Immature natural killer cell (primary cell): ENCODE measurements around the gene AP1AR. TPM values are rescaled to one million over a fixed set of nuclear protein-coding genes. Genes with fewer than 3 reads are reported as not detected.

ENCODE experiments used
- DNase-seq, 3 donors: peaks; one replicate each; pipeline ENCODE4 v3.0.0; 2022; ENCODE audit warnings: mixed read lengths in 1 of 3
- H3K27ac Mint-ChIP-seq, 6 donors: one replicate each; pipeline ENCODE4 v1.8.0; 2020; ENCODE audit warnings: mixed read lengths in 6 of 6, mild to moderate bottlenecking in 5 of 6, inconsistent platforms in 4 of 6, moderate library complexity in 3 of 6
- H3K27me3 Mint-ChIP-seq, 3 donors: one replicate each; pipeline ENCODE4 v1.8.0; 2020 to 2021; ENCODE audit warnings: low read depth in 3 of 3, mild to moderate bottlenecking in 3 of 3, mixed read lengths in 3 of 3, moderate library complexity in 3 of 3, inconsistent platforms in 1 of 3
- H3K36me3 Mint-ChIP-seq, 3 donors: one replicate each; pipeline ENCODE4 v1.8.0; 2020; ENCODE audit warnings: mixed read lengths in 3 of 3, inconsistent platforms in 2 of 3, mild to moderate bottlenecking in 2 of 3
- H3K4me1 Mint-ChIP-seq, 2 donors: one replicate each; pipeline ENCODE4 v1.8.0; 2020; ENCODE audit warnings: inconsistent platforms in 2 of 2, mild to moderate bottlenecking in 2 of 2, mixed read lengths in 2 of 2, moderate library complexity in 1 of 2
- H3K4me3 Mint-ChIP-seq, 5 donors: one replicate each; pipeline ENCODE4 v1.8.0; 2020; ENCODE audit warnings: mild to moderate bottlenecking in 5 of 5, mixed read lengths in 5 of 5, inconsistent platforms in 3 of 5, moderate library complexity in 3 of 5
- H3K9me3 Mint-ChIP-seq, 6 donors: one replicate each; pipeline ENCODE4 v1.8.0; 2020; ENCODE audit warnings: mild to moderate bottlenecking in 6 of 6, mixed read lengths in 6 of 6, inconsistent platforms in 4 of 6, moderate library complexity in 3 of 6
- polyA plus RNA-seq, 3 donors: library from polyadenylated mRNA; unstranded; fragments of 300-500 nt; fragmentation: Illumina TruSeq; gene quantifications; one replicate each; pipeline ENCODE4 v1.2.3, GENCODE V29; 2021

The AP1AR gene
- polyA plus RNA-seq, 3 donors from 2014 or later, result 13.8 to 16.1 (median 14.0) TPM

GRCh38 chr4:112245383-112245782 is 13.8 kb downstream of the AP1AR start:
- H3K4me1 Mint-ChIP-seq, result no peaks in the 10 kb centered on the region
- no peaks in the 10 kb centered on the region for H3K36me3 Mint-ChIP-seq
- no peak overlapping the region for H3K4me3 Mint-ChIP-seq
- no peaks in the 10 kb centered on the region for H3K27me3 Mint-ChIP-seq
- DNase-seq, result no peak
- no peak overlapping the region for H3K27ac Mint-ChIP-seq
- H3K9me3 Mint-ChIP-seq, result no peaks in the 10 kb centered on the region

DNA sequence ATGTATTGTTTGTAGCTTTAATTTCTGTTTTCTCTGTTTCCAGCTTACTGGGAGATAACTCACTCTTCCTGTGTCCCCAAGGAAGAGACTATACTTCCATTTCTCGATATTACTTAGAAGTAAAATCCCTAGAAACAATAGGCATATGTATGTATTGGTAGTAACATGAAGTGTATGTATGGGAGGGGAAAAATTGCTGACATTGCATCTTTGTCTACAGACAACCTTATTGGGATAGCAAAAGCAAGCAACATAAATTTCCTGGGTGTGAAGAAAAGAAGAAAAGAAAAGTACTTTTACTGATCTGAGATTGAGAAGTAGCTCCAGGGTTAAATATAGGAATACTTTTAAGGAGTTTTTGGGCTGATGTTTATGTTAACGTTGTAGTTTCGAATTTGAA is 15.4 kb downstream of the AP1AR start:
- H3K9me3 Mint-ChIP-seq, result no peaks in the 10 kb centered on the region
- H3K27ac Mint-ChIP-seq, result no peak overlapping the region
- no peaks in the 10 kb centered on the region for H3K4me1 Mint-ChIP-seq

DNA sequence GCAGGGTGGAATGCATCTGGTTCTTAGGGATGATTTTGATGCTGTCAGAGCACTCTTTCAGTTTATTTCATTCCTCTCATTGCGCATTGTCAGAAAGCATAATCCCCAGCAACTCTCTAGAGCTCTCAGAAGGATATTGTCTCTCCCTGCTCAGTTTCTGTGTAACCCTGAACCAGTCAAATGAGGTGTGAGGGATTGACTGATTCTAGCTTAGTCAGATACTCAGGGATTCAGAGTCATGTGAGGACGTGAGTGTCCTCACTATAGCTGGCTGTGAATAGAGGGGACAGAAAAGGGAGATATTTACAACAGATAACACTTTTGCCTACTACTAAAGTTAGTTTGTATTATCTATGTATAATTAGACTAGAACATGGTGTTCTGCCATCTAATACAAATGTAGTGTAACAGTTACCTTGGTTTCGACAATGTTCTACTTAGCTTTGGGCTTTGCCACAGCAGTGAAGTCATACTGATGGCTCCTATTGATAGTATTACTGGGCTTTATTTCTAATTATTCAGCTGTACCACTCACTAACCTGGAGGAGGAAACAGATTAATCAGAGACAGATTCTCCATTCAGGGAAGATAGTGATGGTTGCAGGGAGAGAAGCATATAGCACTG is 19.5 kb downstream of the AP1AR start:
- Mint-ChIP-seq H3K4me1 (peaks cover 0 to 5% of the 10 kb centered on the region in 2 donors), H3K27me3 (peaks cover 0 to 1% (median 0%) of the 10 kb centered on the region in 3 donors), H3K27ac (no peak overlapping the region), H3K4me3 (no peak overlapping the region), H3K36me3 (peaks cover 0 to 4% (median 0%) of the 10 kb centered on the region in 3 donors), H3K9me3 (no peaks in the 10 kb centered on the region)
- DNase-seq, result no peak

More for the DNA sequence above, 15.4 kb downstream of the AP1AR start:
- no peaks in the 10 kb centered on the region for H3K36me3 Mint-ChIP-seq
- no peak overlapping the region for H3K4me3 Mint-ChIP-seq
- H3K27me3 Mint-ChIP-seq, result no peaks in the 10 kb centered on the region
- no peak for DNase-seq

- Mint-ChIP-seq H3K27ac (no peak overlapping the region), H3K9me3 (no peaks in the 10 kb centered on the region), H3K4me1 (peaks cover 0 to 5% of the 10 kb centered on the region in 2 donors), H3K36me3 (peaks cover 0 to 4% (median 3%) of the 10 kb centered on the region in 3 donors), H3K27me3 (peaks cover 0 to 1% (median 0%) of the 10 kb centered on the region in 3 donors), H3K4me3 (no peak overlapping the region)
- no peak for DNase-seq
Measured at GRCh38 chr4:112252234-112252633, 20.6 kb downstream of the AP1AR start.

DNA sequence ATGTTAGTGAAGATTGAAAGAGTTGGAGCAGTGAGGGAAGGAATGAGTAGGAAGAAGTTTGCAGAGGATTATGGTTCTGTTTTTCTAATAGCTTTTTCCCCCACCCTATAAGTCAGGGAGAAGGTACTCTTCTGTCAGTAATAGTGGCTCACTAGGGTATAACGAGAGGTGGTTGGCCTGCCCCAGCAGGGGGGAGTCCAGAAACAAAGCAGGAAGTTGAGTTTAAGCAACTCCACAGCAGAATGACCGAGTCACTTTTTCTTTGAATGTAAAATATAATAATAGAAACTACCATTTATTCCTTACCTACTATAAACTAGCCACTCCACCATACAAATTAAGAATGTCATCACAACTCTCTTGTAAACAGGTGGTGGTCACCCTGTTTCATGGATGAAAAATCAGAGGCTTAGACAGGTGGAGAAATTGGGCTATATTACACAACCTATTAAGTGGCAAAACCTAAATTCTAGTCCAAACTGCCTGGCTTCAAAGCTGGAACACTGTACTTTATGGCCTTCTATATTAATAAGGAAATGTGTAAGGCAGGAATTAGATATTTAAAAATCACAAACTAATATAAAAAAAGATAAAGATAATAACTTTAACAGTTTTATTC is 21.9 kb downstream of the AP1AR start:
- Mint-ChIP-seq H3K27ac (peak overlapping the region in 1 of 6 donors; percentile 4), H3K9me3 (no peaks in the 10 kb centered on the region), H3K36me3 (peaks cover 0 to 4% (median 3%) of the 10 kb centered on the region in 3 donors), H3K27me3 (peaks cover 0 to 1% (median 0%) of the 10 kb centered on the region in 3 donors), H3K4me1 (peaks cover 0 to 5% of the 10 kb centered on the region in 2 donors), H3K4me3 (no peak overlapping the region)
- DNase-seq, result no peak

DNA sequence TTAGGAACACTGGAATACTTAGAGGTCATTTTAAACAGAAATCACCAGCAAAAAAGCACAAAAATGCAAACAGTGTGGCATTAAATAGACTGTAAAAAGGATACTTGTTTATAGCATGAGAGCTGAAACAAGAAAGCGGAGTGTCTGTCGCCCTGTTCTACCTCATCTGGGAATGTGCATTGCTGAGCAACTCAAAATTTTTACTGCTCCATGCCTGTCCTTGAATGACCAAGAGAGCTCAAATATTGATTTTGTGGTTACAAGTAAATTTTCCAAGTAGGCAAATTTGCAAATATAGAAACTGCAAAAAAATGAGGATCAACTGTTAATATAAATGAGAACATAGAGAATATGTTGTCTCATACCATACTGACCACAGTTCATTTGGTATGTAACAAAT is 25.5 kb downstream of the AP1AR start:
- Mint-ChIP-seq H3K4me1 (peaks cover 0 to 5% of the 10 kb centered on the region in 2 donors), H3K4me3 (no peak overlapping the region), H3K9me3 (no peaks in the 10 kb centered on the region), H3K27ac (no peak overlapping the region), H3K36me3 (peaks cover 0 to 4% (median 3%) of the 10 kb centered on the region in 3 donors), H3K27me3 (peaks cover 0 to 1% (median 0%) of the 10 kb centered on the region in 3 donors)
- DNase-seq, result no peak

- no peaks in the 10 kb centered on the region for H3K27me3 Mint-ChIP-seq
- no peak overlapping the region for H3K27ac Mint-ChIP-seq
- no peaks in the 10 kb centered on the region for H3K4me1 Mint-ChIP-seq
- H3K9me3 Mint-ChIP-seq, result no peaks in the 10 kb centered on the region
- H3K4me3 Mint-ChIP-seq, result no peak overlapping the region
- peaks cover 0 to 8% (median under 1%) of the 10 kb centered on the region in 3 donors for H3K36me3 Mint-ChIP-seq
- no peak for DNase-seq
Measured at GRCh38 chr4:112266823-112267222, 35.2 kb downstream of the AP1AR start.

GRCh38 chr4:112270051-112270450 is 38.5 kb downstream of the AP1AR start:
- Mint-ChIP-seq H3K4me1 (peaks cover 0 to 12% of the 10 kb centered on the region in 2 donors), H3K27me3 (no peaks in the 10 kb centered on the region), H3K4me3 (no peak overlapping the region), H3K9me3 (no peaks in the 10 kb centered on the region), H3K27ac (no peak overlapping the region), H3K36me3 (peaks cover 0 to 6% (median 0%) of the 10 kb centered on the region in 3 donors)
- DNase-seq, result no peak

- Mint-ChIP-seq H3K36me3 (peaks cover 0 to 6% (median 0%) of the 10 kb centered on the region in 3 donors), H3K27ac (peak overlapping the region in 1 of 6 donors; percentile 24), H3K4me3 (no peak overlapping the region), H3K4me1 (peaks cover 0 to 12% of the 10 kb centered on the region in 2 donors), H3K9me3 (no peaks in the 10 kb centered on the region), H3K27me3 (no peaks in the 10 kb centered on the region)
- no peak for DNase-seq
Measured at GRCh38 chr4:112270640-112271421, 39.2 kb downstream of the AP1AR start.

DNA sequence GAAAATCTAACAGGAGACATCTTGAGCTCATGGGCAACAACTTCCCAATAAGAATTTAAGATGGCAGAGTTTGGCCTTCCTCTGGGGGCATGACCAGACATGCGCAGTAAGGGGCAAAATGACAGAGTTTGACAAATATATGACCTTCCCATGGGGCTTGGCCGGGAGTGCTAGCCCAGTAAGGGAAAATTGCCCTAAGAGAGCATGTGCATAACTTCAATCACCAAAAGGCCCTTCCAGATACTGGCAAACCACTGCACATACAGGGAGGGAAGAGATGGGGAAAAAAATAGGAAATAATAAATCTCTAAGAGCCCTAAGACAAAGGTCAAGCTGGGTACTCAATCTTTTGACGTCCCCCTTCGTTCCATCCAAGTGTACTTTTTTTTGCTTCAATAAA is 40.7 kb downstream of the AP1AR start:
- Mint-ChIP-seq H3K4me1 (peaks cover 0 to 16% of the 10 kb centered on the region in 2 donors), H3K36me3 (peaks cover 0 to 9% (median 5%) of the 10 kb centered on the region in 3 donors), H3K27me3 (no peaks in the 10 kb centered on the region), H3K27ac (peak overlapping the region in 1 of 6 donors; percentile 41), H3K4me3 (no peak overlapping the region), H3K9me3 (no peaks in the 10 kb centered on the region)
- DNase-seq, result no peak

- peaks cover 0 to 9% (median 5%) of the 10 kb centered on the region in 3 donors for H3K36me3 Mint-ChIP-seq
- H3K4me1 Mint-ChIP-seq, result peaks cover 11 to 43% of the 10 kb centered on the region in 2 donors
- no peak overlapping the region for H3K4me3 Mint-ChIP-seq
- no peak overlapping the region for H3K27ac Mint-ChIP-seq
- H3K9me3 Mint-ChIP-seq, result no peaks in the 10 kb centered on the region
- DNase-seq, result no peak
- H3K27me3 Mint-ChIP-seq, result no peaks in the 10 kb centered on the region
Measured at GRCh38 chr4:112274959-112275358, 43.4 kb downstream of the AP1AR start.

DNA sequence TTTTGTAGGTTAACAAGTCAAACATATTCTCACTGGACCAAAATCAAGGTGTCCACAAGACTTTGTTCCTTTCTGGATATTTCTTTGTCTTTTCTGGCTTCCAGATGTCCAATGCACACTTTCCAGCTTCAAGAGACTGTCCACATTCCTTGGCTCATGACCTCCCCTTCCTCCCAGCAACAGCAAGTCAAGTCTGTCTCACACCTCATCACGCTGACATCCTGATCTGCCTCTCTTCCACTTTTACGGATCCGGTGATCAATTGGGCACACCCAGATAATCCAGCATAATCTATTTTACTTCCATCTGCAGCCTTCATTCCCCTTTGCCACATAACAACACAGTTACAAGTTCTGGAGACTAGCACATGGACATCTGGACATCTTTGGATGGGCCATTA is 44.5 kb downstream of the AP1AR start:
- Mint-ChIP-seq H3K4me1 (peaks cover 14 to 52% of the 10 kb centered on the region in 2 donors), H3K36me3 (peaks cover 0 to 9% (median 5%) of the 10 kb centered on the region in 3 donors), H3K27ac (no peak overlapping the region), H3K27me3 (no peaks in the 10 kb centered on the region), H3K4me3 (no peak overlapping the region), H3K9me3 (no peaks in the 10 kb centered on the region)
- no peak for DNase-seq

GRCh38 chr4:112277220-112277619 is 45.6 kb downstream of the AP1AR start:
- Mint-ChIP-seq H3K4me1 (peaks cover 16 to 63% of the 10 kb centered on the region in 2 donors), H3K27ac (peak overlapping the region in 2 of 6 donors; percentile 16 to 17), H3K4me3 (no peak overlapping the region), H3K27me3 (no peaks in the 10 kb centered on the region), H3K36me3 (peaks cover 0 to 5% (median 5%) of the 10 kb centered on the region in 3 donors), H3K9me3 (no peaks in the 10 kb centered on the region)
- DNase-seq, result no peak
